HCT116 (cell line): ENCODE measurements around the gene PLCH2. TPM values are rescaled to one million over a fixed set of nuclear protein-coding genes. Genes with fewer than 3 reads are reported as not detected.

Experiments
- ATAC-seq: fragments of 200-7000 bp; cut with Tn5 transposase; 2 replicates; pipeline ENCODE4 v1.9.1; 2020; ENCODE audit warnings: mild to moderate bottlenecking, moderate library complexity
- BruUV-seq: library from RNA; stranded (reverse); fragments of 400-500 nt; replicated peaks from 2 replicates; lab custom pipeline; 2021; lab: Mats Ljungman, UMichigan
- CTCF ChIA-PET: fragments of 300-600 bp; sonication (Branson Sonifier 250); formaldehyde crosslinking; loops from one replicate; lab custom pipeline; 2021; ENCODE audit warnings: antibody characterized with exemption; lab: Charles Lee
- POLR2A ChIA-PET: fragments of 300-600, 350-600 bp; sonication (Branson Sonifier 250); formaldehyde crosslinking; loops from one replicate; lab custom pipeline; 2021; ENCODE audit warnings: antibody characterized with exemption; lab: Charles Lee
- RAD21 ChIA-PET, 2 experiments: fragments of 300-600 bp; sonication (Branson Sonifier 250); formaldehyde crosslinking; loops; one replicate each; lab custom pipeline; 2023; ENCODE audit warnings: low total read pairs in 2 of 2; ENCODE audit not compliant: uncharacterized antibody in 2 of 2, unreplicated experiment in 2 of 2, low non-redundant PET in 1 of 2; lab: Charles Lee
- DNase-seq: peaks from one replicate; pipeline ENCODE4 v3.0.0-alpha.2; 2010; ENCODE audit warnings: low read depth, low spot score
- H2AFZ ChIP-seq: fragments of 200-600 bp; shearing (Covaris generic), sonication (generic); 2 replicates; pipeline ENCODE4 v1.6.1; 2017; ENCODE audit warnings: low read depth, mixed run types, mixed read lengths, antibody characterized with exemption, low read length; ENCODE audit not compliant: poor library complexity, severe bottlenecking
- H3K27ac ChIP-seq: 2 replicates; pipeline ENCODE4 v1.5.1; 2012; ENCODE audit warnings: low read depth, low read length
- H3K27me3 ChIP-seq: fragments of 200-600 bp; sonication (generic); 2 replicates; pipeline ENCODE4 v1.6.1; 2016; ENCODE audit warnings: mixed run types, low read length, mixed read lengths; ENCODE audit not compliant: insufficient read depth
- H3K36me3 ChIP-seq, 2 experiments: fragments of 200-500 bp in 1 of 2; fragments of 200-600 bp in 1 of 2; sonication (Bioruptor generic) in 1 of 2; sonication (generic) in 1 of 2; 2 replicates each; pipeline versions ENCODE4 v1.5.1 to v1.6.1; 2014 to 2016; ENCODE audit warnings: low read length in 2 of 2, inconsistent platforms in 1 of 2, mixed read lengths in 1 of 2, mixed run types in 1 of 2; ENCODE audit not compliant: insufficient read depth in 2 of 2, control insufficient read depth in 1 of 2
- H3K4me1 ChIP-seq, 2 experiments: fragments of 200-600 bp in 1 of 2; sonication (generic) in 1 of 2; 2 replicates each; pipeline versions ENCODE4 v1.5.1 to v1.6.1; 2012 to 2017; ENCODE audit warnings: low read length in 2 of 2, inconsistent platforms in 1 of 2, mild to moderate bottlenecking in 1 of 2, mixed read lengths in 1 of 2, mixed run types in 1 of 2, moderate library complexity in 1 of 2; ENCODE audit not compliant: insufficient read depth in 2 of 2, control insufficient read depth in 1 of 2
- H3K4me2 ChIP-seq: fragments of 200-600 bp; sonication (generic); 2 replicates; pipeline ENCODE4 v1.6.1; 2017; ENCODE audit warnings: mixed run types, low read length, mixed read lengths
- H3K4me3 ChIP-seq, 2 experiments: fragments of 200-600 bp in 1 of 2; sonication (generic) in 1 of 2; replicated peaks in 1 of 2; 2 replicates each; pipeline ENCODE4 v1.5.1; 2011 to 2016; ENCODE audit warnings: low read length in 2 of 2, control low read depth in 1 of 2, low read depth in 1 of 2, mild to moderate bottlenecking in 1 of 2, mixed read lengths in 1 of 2, mixed run types in 1 of 2
- H3K79me2 ChIP-seq: fragments of 200-600 bp; sonication (generic); 2 replicates; pipeline ENCODE4 v1.6.1; 2017; ENCODE audit warnings: mild to moderate bottlenecking, mixed run types, low read length, moderate library complexity, mixed read lengths; ENCODE audit not compliant: insufficient read depth
- H3K9ac ChIP-seq: fragments of 200-600 bp; sonication (generic); 2 replicates; pipeline ENCODE4 v1.6.1; 2016; ENCODE audit warnings: low read length, mixed read lengths
- H3K9me2 ChIP-seq: fragments of 200-600 bp; sonication (generic), shearing (Covaris generic); 2 replicates; pipeline ENCODE4 v1.6.1; 2017; ENCODE audit warnings: mixed run types, mild to moderate bottlenecking, moderate library complexity; ENCODE audit not compliant: insufficient read depth
- H3K9me3 ChIP-seq, 2 experiments: fragments of 200-500 bp in 1 of 2; fragments of 200-600 bp in 1 of 2; sonication (Bioruptor generic) in 1 of 2; sonication (generic) in 1 of 2; 2 replicates each; pipeline ENCODE4 v1.6.1; 2014 to 2017; ENCODE audit warnings: low read length in 2 of 2, mixed read lengths in 2 of 2, inconsistent platforms in 1 of 2, low read depth in 1 of 2, mild to moderate bottlenecking in 1 of 2, mixed run types in 1 of 2, moderate library complexity in 1 of 2; ENCODE audit not compliant: control insufficient read depth in 1 of 2, insufficient read depth in 1 of 2
- H4K20me1 ChIP-seq: fragments of 200-600 bp; sonication (generic), shearing (Covaris generic); 2 replicates; pipeline ENCODE4 v1.6.1; 2017; ENCODE audit warnings: mixed run types, mild to moderate bottlenecking, moderate library complexity; ENCODE audit not compliant: insufficient read depth
- CEBPB ChIP-seq: IDR thresholded peaks from 2 replicates; pipeline ENCODE4 v1.6.1; 2012; ENCODE audit warnings: low read depth
- EZH2phosphoT487 ChIP-seq: fragments of 200-600 bp; IDR thresholded peaks from 2 replicates; pipeline ENCODE4 v1.6.1; 2018; ENCODE audit warnings: antibody characterized with exemption, borderline replicate concordance
- SRF ChIP-seq: IDR thresholded peaks from 2 replicates; pipeline ENCODE4 v1.6.1; 2012; ENCODE audit warnings: low read depth
- TCF7L2 ChIP-seq: IDR thresholded peaks from 2 replicates; pipeline ENCODE4 v1.7.0; 2011; ENCODE audit warnings: borderline replicate concordance, inconsistent platforms; ENCODE audit not compliant: insufficient read depth, insufficient read length; ENCODE audit errors: extremely low read depth
- YY1 ChIP-seq: IDR thresholded peaks from 2 replicates; pipeline ENCODE4 v1.6.1; 2011; ENCODE audit warnings: low read length, low read depth, moderate library complexity, mild to moderate bottlenecking; ENCODE audit not compliant: insufficient replicate concordance; ENCODE audit errors: extremely low read depth
- ZFX ChIP-seq: fragments of 450-650 bp; IDR thresholded peaks from 2 replicates; pipeline ENCODE4 v1.6.1; 2017
- intact Hi-C: fragments of 100-400 bp; cut with micrococcal nuclease; formaldehyde crosslinking; loops from 2 replicates; pipeline ENCODE4 v1.10.0; 2022
- total RNA-seq: library from RNA; stranded (reverse); gene quantifications from one replicate; pipeline ENCODE4 v1.2.1, GENCODE V29; 2021; ENCODE audit not compliant: unreplicated experiment

PLCH2 gene
- total RNA-seq, 1 experiment from 2014 or later, result 2.0 TPM

GRCh38 chr1:2495546-2495945, 19.5 kb downstream of the PLCH2 start:
- TF ChIP-seq YY1 (no peak), EZH2phosphoT487 (no peak)
- DNase-seq (no peak), ATAC-seq (no peak)
- Histone ChIP-seq H3K9me3 (no peaks in the 10 kb centered on the region), H3K36me3 (no peaks in the 10 kb centered on the region), H3K9ac (no peak overlapping the region), H3K4me1 (peaks cover 9 to 11% of the 10 kb centered on the region in 2 experiments; a peak in 3 of 4 replicates), H4K20me1 (no peaks in the 10 kb centered on the region), H3K9me2 (no peaks in the 10 kb centered on the region), H3K27me3 (no peaks in the 10 kb centered on the region), H3K79me2 (no peaks in the 10 kb centered on the region), H3K4me2 (no peak overlapping the region), H3K4me3 (no peak overlapping the region), H3K27ac (no peak overlapping the region), H2AFZ (no peak overlapping the region)
- intact Hi-C loops, result no loop called here
- CTCF ChIA-PET, result no interaction called here
- BruUV-seq, result no TSS peak
- RAD21 ChIA-PET, result no interaction called here
- POLR2A ChIA-PET, result no interaction called here

GRCh38 chr1:2496087-2496622, 20.1 kb downstream of the PLCH2 start:
- H3K79me2 ChIP-seq, result no peaks in the 10 kb centered on the region
- H3K9ac ChIP-seq, result no peak overlapping the region
- DNase-seq (no peak), ATAC-seq (no peak)
- no peaks in the 10 kb centered on the region for H3K36me3 ChIP-seq
- ChIA-PET POLR2A (no interaction called here), RAD21 (no interaction called here), CTCF (no interaction called here)
- no peak overlapping the region for H3K4me2 ChIP-seq
- H3K4me3 ChIP-seq, result no peak overlapping the region
- BruUV-seq, result no TSS peak
- H3K27me3 ChIP-seq, result no peaks in the 10 kb centered on the region
- no peak for TF ChIP-seq CEBPB
- TF ChIP-seq SRF, result no peak
- TF ChIP-seq TCF7L2, result no peak
- TF ChIP-seq ZFX, result no peak
- H3K27ac ChIP-seq, result no peak overlapping the region
- H2AFZ ChIP-seq, result no peak overlapping the region
- H3K4me1 ChIP-seq, result peaks cover 9 to 11% of the 10 kb centered on the region in 2 experiments; a peak in 3 of 4 replicates
- intact Hi-C loops, result no loop called here
- no peaks in the 10 kb centered on the region for H4K20me1 ChIP-seq
- no peaks in the 10 kb centered on the region for H3K9me2 ChIP-seq
- H3K9me3 ChIP-seq, result no peaks in the 10 kb centered on the region
